Measurements from ENCODE around the gene FBXO33. TPM values are rescaled to one million over a fixed set of nuclear protein-coding genes. Genes with fewer than 3 reads are reported as not detected.

Gene FBXO33
- total RNA-seq, 1 donor from 2014 or later = 13.6 TPM

GRCh38 chr14:39422243-39422642, 10.0 kb downstream of the FBXO33 start:
- DNase-seq (ENCODE audit: low spot score, unreplicated experiment) = no peak
- H3K36me3 Mint-ChIP-seq (ENCODE audit: insufficient read depth) = peaks cover 8% of the 10 kb centered on the region
- no peaks in the 10 kb centered on the region for H3K27me3 Mint-ChIP-seq
- H3K4me3 Mint-ChIP-seq (ENCODE audit: low read depth) = no peak overlapping the region
- H3K4me1 Mint-ChIP-seq (ENCODE audit: low read depth) = peaks cover 5% of the 10 kb centered on the region
- peaks cover 3% of the 10 kb centered on the region for H3K9me3 Mint-ChIP-seq (ENCODE audit: low read depth)
- TF ChIP-seq CTCF (IDR thresholded peaks at IDR 0.05; ENCODE audit: unreplicated experiment) = no peak
- H3K27ac Mint-ChIP-seq = no peak overlapping the region

DNA sequence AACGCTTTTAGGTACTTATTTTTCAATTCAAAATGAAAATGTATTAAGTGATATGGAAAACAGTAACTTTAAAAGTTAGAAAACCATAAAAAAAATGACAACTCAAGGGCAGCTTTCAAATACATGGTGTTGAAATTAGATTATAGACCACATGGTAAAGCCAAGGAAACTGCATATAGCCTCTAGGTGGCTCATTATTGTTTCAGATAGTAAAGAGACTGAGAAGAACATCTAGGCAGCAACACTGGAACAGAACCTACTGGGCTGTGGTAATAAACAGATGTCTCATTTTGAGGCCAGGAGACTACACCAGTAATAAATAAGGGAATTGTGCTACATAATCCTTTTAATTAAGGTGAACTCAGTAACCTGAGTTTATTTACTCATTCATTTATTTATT, 13.0 kb downstream of the FBXO33 start:
- Mint-ChIP-seq H3K36me3 (ENCODE audit: insufficient read depth) (peaks cover 29% of the 10 kb centered on the region), H3K9me3 (ENCODE audit: low read depth) (peaks cover 25% of the 10 kb centered on the region), H3K4me1 (ENCODE audit: low read depth) (peaks cover 2% of the 10 kb centered on the region)

DNA sequence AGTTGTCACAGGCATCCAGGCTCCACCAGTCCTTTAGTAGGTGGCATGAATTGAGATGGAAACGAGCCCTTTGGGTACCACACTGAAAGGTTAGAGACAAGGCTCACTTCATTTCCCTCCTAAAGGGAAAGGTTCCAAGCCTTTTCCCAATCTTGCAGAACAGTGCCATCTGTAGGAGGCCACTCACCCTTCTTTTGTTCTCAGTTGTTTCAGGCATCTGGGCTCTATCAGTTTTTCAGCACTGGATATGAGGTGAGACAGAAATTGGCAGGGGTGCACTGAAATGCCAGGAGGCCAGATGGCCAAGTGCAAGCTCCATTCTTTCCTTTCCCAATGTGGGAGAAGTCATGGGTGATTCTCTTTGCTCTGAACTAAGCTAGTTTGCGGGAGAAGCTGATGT, 15.2 kb downstream of the FBXO33 start:
- Mint-ChIP-seq H3K4me3 (ENCODE audit: low read depth) (no peak overlapping the region), H3K27me3 (no peaks in the 10 kb centered on the region), H3K9me3 (ENCODE audit: low read depth) (peaks cover 41% of the 10 kb centered on the region), H3K27ac (no peak overlapping the region), H3K4me1 (ENCODE audit: low read depth) (no peaks in the 10 kb centered on the region), H3K36me3 (ENCODE audit: insufficient read depth) (peaks cover 43% of the 10 kb centered on the region)
- no peak for DNase-seq (ENCODE audit: low spot score, unreplicated experiment)
- peak; percentile 11 for TF ChIP-seq CTCF (IDR thresholded peaks at IDR 0.05; ENCODE audit: unreplicated experiment)

More for the DNA sequence above, 13.0 kb downstream of the FBXO33 start:
- H3K27me3 Mint-ChIP-seq = no peaks in the 10 kb centered on the region
- no peak overlapping the region for H3K4me3 Mint-ChIP-seq (ENCODE audit: low read depth)
- no peak for DNase-seq (ENCODE audit: low spot score, unreplicated experiment)
- H3K27ac Mint-ChIP-seq = no peak overlapping the region
- no peak for TF ChIP-seq CTCF (IDR thresholded peaks at IDR 0.05; ENCODE audit: unreplicated experiment)

GRCh38 chr14:39416072-39416471, 16.2 kb downstream of the FBXO33 start:
- no peak for DNase-seq (ENCODE audit: low spot score, unreplicated experiment)
- H3K27me3 Mint-ChIP-seq = no peaks in the 10 kb centered on the region
- H3K4me1 Mint-ChIP-seq (ENCODE audit: low read depth) = no peaks in the 10 kb centered on the region
- H3K27ac Mint-ChIP-seq = no peak overlapping the region
- H3K9me3 Mint-ChIP-seq (ENCODE audit: low read depth) = peaks cover 45% of the 10 kb centered on the region
- no peak overlapping the region for H3K4me3 Mint-ChIP-seq (ENCODE audit: low read depth)
- TF ChIP-seq CTCF (IDR thresholded peaks at IDR 0.05; ENCODE audit: unreplicated experiment) = no peak
- peaks cover 47% of the 10 kb centered on the region for H3K36me3 Mint-ChIP-seq (ENCODE audit: insufficient read depth)

DNA sequence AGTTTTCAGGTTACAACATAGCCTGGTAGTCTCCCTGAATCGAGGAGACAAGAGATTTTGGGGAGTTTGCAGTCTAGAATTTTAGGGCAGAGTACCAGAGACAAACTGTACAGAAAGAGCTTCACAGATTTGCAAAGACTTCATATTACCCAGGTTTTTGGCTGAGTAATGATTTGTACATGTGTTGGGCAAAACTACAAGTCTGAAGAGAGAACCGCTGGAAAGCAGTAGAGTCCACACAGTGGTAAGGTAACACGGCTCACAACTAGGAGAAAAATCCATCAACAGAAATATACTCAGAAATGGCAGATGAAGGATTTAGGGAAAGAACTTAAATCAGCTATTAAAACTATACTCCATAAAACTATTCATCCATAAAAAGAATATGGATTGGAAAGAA, 25.7 kb downstream of the FBXO33 start:
- H3K4me1 Mint-ChIP-seq (ENCODE audit: low read depth) = no peaks in the 10 kb centered on the region
- H3K27ac Mint-ChIP-seq = no peak overlapping the region
- H3K4me3 Mint-ChIP-seq (ENCODE audit: low read depth) = no peak overlapping the region
- H3K9me3 Mint-ChIP-seq (ENCODE audit: low read depth) = peaks cover 20% of the 10 kb centered on the region
- TF ChIP-seq CTCF (IDR thresholded peaks at IDR 0.05; ENCODE audit: unreplicated experiment) = no peak
- H3K27me3 Mint-ChIP-seq = no peaks in the 10 kb centered on the region
- peaks cover 14% of the 10 kb centered on the region for H3K36me3 Mint-ChIP-seq (ENCODE audit: insufficient read depth)
- DNase-seq (ENCODE audit: low spot score, unreplicated experiment) = no peak

Data from progenitor cell of endocrine pancreas (in vitro differentiated cells).